Measurements from ENCODE around the gene SETD2. TPM values are rescaled to one million over a fixed set of nuclear protein-coding genes. Genes with fewer than 3 reads are reported as not detected.

SETD2 gene
- total and polyA plus RNA-seq, 2 experiments from 2014 or later: 16.7 to 45.2 TPM

GRCh38 chr3:47162697-47163168, 1.2 kb downstream of the SETD2 start:
- DNase-seq (ENCODE audit: low spot score): no peak
- H4K20me1 ChIP-seq (replicated peaks; ENCODE audit: insufficient read depth): peaks cover 21% of the 10 kb centered on the region
- TF ChIP-seq ZNF114 (CRISPR knock-in tag; IDR thresholded peaks at IDR 0.05) (no peak), POLR2AphosphoS5 (IDR thresholded peaks at IDR 0.05; ENCODE audit: low read depth) (no peak), ZNF331 (CRISPR knock-in tag; IDR thresholded peaks at IDR 0.05; ENCODE audit: low read depth) (no peak), EZH2phosphoT487 (IDR thresholded peaks at IDR 0.05; ENCODE audit: unreplicated experiment) (no peak), ETS1 (IDR thresholded peaks at IDR 0.05) (no peak), ZNF462 (CRISPR knock-in tag; IDR thresholded peaks at IDR 0.05) (no peak), CREB1 (CRISPR knock-in tag; IDR thresholded peaks at IDR 0.05; ENCODE audit: low read depth) (no peak), REST (IDR thresholded peaks at IDR 0.05; ENCODE audit: unreplicated experiment) (no peak), NANOG (IDR thresholded peaks at IDR 0.05; ENCODE audit: borderline replicate concordance) (no peak)

More at GRCh38 chr3:47162697-47163168, 1.2 kb downstream of the SETD2 start:
- Histone ChIP-seq H3K4me1 (ENCODE audit: insufficient read depth) (peaks cover 52% of the 10 kb centered on the region), H2AFZ (no peak overlapping the region), H3K4me3 (peak overlapping the region; percentile 97), H3F3A (replicated peaks; ENCODE audit: low read depth) (peaks cover 9% of the 10 kb centered on the region; the same call in 1 of the 2 replicates), H3K27ac (ENCODE audit: low read depth) (peak overlapping the region; percentile 98), H3K79me2 (replicated peaks; ENCODE audit: insufficient read depth) (peaks cover 89% of the 10 kb centered on the region), H3K4me2 (peak overlapping the region; percentile 99), H3K9me2 (ENCODE audit: insufficient read depth) (no peaks in the 10 kb centered on the region), H3K36me3 (ENCODE audit: insufficient read depth) (no peaks in the 10 kb centered on the region), H3K27me3 (ENCODE audit: insufficient read depth) (no peaks in the 10 kb centered on the region)
- Mint-ChIP-seq H3K4me1 (peaks cover 42% of the 10 kb centered on the region), H3K9me3 (peaks cover 2% of the 10 kb centered on the region; the same call in 1 of the 3 replicates), H3K4me3 (peak overlapping the region; percentile 97), H3K27ac (peak overlapping the region; percentile 98), H3K27me3 (ENCODE audit: insufficient read depth, low read depth, poor library complexity) (peaks cover 6% of the 10 kb centered on the region), H3K36me3 (ENCODE audit: low read depth) (peaks cover 2% of the 10 kb centered on the region; the same call in 1 of the 3 replicates)
- no peak for ATAC-seq

Measured in GM23338 (cell line).